Hindlimb muscle (tissue), 1 donor: Measurements from ENCODE around the gene ODF2L. TPM values are rescaled to one million over a fixed set of nuclear protein-coding genes. Genes with fewer than 3 reads are reported as not detected.
"Not testable (repeated sequence)": the region's sequence is repeated elsewhere in the genome, so short reads cannot be mapped to it uniquely, and the experiment has no call there.

Experiments
- DNase-seq: peaks from one replicate; pipeline ENCODE4 v3.0.0-alpha.2; 2013
- polyA plus RNA-seq: library from polyadenylated mRNA; unstranded; fragments of 120-200 nt; gene quantifications from one replicate; pipeline ENCODE4 v1.2.1, GENCODE V29; 2013; ENCODE audit not compliant: insufficient read length

ODF2L gene
- polyA plus RNA-seq, 1 donor, result 18.3 TPM

DNA sequence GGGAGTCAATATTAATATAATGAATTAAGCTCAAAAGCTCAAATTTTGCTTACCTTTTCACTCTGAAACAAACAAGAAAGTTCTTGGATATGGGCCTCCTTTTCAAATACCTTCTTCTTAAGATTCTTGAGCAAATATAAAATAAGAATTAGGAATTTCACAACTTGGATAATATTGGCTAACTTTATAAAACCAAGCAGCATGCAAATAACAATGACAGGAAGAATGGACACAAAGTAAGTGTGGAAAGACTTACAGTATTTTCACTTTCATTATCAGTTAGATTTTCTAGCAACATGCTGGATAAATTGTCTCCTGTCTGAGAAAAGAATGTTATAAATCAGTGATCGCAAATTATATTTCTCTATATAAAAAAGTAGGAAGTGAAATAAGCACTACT lies 13.2 kb downstream of the ODF2L start:
- no peak for DNase-seq

DNA sequence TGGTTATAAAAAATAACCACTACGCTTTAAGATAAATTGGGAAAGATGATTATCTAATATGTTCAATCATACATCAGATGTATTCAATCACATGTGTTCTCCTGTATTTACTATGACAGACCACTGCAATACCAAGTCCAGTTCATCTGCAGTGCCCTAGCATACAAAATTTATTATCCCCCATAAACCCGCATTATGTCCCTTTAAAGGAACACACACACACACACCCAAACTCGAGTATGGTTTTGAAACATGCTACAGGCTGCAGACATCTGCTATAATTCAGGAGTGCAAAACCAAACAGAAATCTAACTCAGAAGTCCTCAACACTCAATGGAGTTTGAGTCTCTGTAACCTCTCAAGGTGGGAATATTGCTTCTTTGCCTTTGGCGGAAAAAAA lies 14.9 kb downstream of the ODF2L start:
- DNase-seq, result no peak

DNA sequence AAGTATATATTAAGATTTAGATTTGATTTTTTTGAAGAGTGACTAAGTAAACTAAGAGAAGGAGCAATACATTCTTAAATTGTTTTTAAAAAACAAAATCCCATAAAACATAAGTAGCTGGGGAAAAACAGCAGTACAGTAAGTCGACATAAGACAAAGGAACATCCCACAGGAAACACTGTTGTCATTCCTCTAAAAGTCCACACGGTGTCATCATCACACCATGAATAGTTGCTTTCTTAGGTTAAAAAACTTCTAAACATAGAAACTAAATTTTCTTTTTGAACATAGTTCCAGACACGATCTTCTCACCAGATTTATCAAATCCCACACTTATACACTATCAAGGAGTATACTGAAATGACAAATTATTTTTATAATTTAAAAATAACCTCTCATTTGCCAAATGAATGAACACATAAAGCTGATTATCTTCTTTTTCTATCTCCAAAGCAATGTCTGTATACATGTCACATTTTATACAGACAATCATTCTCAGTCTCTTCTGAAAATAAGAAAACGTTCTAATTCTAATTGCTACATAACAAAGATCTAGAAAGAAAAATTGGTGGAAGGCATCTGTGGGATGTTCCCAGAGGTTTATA lies 15.8 kb downstream of the ODF2L start:
- DNase-seq, result peak; percentile 60

DNA sequence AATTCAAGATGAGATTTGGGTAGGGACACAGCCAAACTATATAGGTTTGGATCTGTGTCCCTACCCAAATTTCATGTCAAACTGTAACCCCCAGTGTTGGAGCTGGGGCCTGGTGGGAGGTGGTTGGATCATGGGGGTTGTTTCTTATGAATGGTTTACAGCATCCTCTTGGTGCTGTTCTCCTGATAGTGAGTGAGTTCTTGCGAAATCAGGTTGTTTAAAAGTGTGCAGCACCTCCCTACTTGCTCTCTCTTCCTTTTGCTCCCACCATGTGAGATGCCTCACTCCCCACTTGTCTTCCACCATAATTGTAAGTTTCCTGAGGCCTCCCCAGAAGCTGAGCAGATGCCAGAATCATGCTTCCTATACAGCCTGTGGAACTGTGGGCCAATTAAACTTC lies 17.3 kb downstream of the ODF2L start:
- DNase-seq, result no peak

DNA sequence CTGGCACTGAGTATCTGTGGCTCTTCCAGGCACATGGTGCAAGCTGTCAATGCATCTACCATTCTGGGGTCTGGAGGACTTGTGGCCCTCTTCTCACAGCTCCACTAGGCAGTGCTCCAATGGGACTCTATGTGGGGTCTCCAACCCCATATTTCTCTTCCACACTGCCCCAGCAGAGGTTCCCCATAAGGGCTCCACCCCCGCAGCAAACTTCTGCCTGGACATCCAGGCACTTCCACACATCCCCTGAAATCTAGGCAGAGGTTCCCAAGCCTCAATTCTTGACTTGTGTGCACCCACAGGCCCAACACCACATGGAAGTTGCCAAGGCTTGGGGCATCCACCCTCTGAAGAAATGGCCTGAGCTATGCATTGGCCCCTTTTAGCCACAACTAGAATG lies 18.8 kb downstream of the ODF2L start:
- no peak for DNase-seq

DNA sequence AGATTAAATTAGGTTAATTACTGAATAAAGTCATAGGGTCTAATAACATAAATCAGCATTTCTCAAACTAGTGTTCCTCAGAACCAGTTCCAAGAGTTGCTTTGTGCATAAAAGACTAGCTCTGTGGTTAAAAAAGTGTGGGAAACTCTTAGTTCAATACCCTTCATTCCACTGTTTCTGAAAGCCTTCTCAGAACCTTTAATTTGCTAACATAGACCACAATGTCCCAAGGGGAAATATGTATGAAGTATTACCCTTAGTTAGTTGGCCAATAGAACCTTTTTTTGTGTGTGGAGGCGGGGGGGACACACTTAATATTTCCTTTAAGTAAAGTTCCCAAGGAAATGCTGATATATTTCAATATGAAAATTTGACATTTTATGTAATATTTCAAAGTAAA lies 20.4 kb downstream of the ODF2L start:
- no peak for DNase-seq

DNA sequence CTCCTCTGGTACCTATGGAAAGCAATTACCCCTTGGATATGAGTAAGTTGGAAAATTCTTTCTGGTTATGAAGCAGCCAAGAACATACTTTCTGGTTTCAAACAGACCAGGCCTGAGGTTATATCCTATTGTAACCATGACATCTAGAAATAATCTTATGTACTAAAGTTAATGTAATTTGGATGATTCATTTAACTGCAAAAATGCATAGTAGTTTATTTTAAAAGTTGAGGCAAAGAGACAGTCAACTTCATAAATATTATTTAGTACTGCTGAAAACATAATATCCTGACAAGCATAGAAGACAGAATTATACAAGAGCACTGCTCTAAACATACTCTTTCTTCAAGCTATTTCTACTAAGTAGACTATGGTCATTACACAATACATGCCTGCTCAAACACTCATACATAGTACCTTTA lies 25.5 kb downstream of the ODF2L start:
- no peak for DNase-seq

DNA sequence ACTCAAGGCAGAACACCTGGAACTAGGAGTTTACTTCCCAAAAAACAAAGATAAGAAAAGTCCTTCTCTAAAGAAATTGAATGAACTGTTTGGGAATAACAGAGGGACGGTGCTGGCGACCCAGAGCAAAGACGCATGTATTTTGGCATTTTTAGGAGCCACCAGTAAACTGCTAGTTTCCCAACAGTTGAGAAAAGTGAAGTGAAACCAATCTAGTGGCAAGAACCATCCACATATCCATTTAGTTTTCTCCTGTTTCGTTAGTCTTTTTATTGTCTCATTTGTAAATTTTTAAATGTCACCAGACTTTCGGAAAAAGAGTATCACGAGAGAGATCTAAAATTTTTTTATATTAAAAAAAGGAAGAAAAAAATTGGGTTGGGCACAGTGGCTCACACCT lies 30.2 kb downstream of the ODF2L start:
- no peak for DNase-seq

DNA sequence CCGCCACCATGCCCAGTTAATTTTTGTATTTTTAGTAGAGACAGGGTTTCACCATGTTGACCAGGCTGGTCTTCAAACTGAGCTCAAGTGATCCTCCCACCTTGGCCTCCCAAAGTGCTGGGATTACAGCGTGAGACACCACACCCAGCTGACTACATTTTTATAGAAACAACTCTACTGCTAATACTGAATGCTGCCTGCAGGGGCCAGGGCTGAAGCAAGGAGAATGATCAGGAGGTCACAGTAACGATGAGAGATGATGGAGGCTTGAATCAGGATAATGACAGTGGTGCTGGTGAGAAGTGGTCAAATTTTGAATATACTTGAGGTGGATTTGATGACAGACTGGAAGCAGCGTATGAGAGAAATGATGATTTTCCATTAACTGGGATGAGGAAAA lies 33.3 kb downstream of the ODF2L start:
- no peak for DNase-seq

DNA sequence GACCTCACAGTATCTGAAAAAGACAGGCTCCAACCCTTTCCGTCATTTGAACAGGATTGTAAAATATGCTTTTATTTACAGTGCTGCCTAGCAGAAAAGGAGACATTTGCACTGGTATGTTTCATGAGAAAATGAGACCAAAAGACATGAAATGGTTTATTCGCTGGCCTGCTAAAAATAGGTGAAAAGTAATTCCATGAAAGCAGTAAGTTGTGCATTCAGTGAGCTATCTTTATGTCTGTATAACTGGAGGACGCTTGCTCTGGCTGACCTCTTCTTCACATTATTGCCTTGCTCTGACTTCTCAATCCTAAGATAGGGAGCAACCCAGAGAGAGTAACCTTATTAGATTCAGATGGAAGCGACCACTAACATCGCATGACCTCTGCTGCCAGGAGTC lies 38.3 kb downstream of the ODF2L start:
- DNase-seq, result peak; percentile 29

DNA sequence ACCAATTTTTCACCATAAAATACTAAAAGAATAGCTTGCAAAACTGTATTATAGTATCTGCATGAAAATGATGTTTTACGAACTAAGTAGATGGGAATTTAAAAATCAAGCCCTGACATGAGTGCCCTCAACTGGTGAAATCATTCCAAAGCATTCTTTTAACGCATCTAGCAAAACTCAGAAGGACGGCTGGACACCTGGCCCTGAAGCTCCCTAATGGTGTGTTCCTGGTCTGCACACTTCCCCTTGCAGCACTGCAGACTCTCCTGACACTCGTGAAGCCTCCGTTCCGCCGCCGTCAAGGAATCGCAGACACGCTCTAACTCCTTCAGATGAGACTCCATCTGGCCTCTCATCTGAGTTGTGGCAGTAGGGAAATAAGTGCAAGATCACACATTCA lies 39.9 kb downstream of the ODF2L start:
- peak; percentile 43 for DNase-seq

DNA sequence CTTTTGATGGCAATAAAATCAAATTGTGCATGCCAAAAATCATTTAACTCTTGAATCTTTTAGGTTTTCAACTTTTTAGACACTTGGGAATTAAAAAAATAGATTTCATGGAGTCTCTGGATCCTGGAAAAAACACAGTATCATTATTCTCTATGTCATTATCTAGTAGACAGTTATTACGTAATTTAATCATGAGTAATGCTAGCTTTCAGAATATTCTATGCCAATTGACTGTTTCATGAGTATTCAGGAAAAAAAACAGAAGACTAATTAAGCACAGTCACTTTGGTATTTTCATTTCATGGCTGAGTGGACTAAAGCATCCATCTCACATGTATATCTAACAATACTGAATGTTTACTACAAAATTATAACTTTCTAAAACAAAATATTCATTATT lies 44.0 kb downstream of the ODF2L start:
- DNase-seq, result no peak

DNA sequence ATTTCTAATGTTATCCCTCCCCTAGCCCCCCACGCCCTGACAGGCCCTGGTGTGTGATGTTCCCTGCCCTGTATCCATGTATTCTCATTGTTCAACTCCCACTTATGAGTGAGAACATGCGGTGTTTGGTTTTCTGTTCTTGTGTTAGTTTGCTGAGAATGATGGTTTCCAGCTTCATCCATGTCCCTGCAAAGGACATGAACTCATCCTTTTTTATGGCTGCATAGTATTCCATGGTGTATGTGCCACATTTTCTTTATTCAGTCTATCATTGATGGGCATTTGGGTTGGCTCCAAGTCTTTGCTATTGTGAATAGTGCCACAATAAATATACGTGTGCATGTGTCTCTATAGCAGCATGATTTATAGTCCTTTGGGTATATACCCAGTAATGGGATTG lies 45.9 kb downstream of the ODF2L start:
- DNase-seq, result not testable (repeated sequence)

DNA sequence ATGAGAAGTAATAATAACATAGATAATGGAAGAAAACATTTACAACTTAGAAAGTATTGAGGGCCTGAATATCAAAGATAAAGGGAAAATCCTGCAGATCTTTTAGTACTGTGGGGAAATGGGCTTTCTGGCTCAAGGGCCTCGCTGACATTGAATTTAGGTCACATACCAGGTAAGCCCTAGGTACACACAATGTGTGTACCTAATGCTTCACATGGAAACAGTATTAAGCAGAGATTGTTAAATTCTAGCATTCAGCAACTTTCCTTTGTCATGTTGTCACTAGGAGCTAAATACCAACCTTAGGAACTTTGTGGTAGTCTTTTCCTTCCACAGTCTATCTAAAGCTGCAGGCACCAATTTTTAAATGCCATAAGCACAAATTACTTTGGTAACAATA lies 49.7 kb downstream of the ODF2L start:
- DNase-seq, result no peak

DNA sequence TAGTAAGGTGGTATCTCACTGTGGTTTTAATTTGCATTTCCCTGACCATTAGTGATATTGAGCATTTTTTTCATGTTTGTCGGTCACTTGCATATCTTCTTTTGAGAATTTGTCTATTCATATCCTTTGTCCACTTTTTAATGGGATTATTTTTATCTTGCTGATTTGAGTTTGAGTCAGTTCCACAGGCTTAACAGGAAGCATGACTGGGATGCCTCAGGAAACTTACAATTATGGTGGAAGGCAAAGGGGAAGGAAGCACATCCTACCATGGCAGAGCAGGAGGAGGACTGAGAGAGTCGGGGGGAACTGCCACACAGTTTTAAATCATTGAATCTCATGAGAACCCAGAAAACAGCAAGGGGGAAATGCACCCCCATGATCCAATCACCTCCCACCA lies 51.1 kb downstream of the ODF2L start:
- no peak for DNase-seq

DNA sequence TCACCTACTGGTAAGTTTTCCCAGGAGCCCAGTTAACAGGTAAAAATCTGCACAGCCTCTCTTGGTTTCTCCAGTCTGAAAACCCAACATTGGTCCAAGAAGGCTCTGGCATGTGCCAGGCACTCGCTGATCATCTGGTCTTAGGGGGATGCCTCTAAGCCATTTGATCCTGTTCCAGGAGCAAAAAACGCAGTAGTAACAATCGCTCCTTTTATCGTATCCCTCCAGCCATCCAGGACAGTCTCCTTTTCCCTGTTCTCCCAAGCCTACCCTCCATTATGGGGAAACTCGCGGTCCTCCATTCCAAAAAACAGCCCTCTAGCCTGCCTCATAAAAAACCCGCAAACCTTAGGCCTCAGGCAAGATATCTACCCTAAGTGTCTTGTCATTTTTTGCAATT lies 56.2 kb downstream of the ODF2L start:
- no peak for DNase-seq

DNA sequence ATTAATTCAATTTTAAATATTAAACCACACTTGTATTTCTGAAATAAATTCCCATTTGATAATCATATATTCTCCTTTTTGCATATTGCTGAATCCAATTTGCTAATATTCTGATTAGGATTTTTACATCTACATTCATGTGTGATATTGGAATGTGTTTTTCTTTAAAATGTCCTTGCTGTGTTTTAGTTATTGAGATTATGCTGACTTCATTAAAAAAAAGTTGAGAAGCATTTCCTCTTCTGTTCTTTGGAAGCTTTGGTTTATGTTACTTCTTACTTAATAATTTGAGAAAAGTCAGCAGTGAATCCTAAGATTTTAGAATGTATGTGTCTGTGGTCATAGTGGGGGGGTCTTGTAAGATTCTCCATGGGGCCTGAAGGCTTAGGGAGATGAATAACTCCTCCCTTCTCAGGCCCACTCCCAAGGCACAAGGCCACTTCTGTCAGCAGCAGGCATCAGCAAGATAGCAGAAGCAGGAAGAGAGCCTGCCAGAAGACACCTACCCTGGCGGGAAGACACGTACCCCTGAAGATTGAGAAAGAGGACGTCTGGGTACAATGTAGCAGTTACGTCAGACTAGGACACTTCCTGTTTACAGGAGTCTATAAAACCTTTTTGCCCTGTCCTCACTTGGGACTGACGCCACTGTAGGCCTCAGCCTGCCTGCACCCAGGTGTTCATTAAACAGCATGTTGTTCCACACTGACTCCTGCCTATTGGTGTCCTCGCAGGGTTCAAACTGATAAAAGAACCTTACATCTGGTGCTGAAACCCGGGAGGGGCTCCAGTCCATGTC lies 56.9 kb downstream of the ODF2L start:
- no peak for DNase-seq

DNA sequence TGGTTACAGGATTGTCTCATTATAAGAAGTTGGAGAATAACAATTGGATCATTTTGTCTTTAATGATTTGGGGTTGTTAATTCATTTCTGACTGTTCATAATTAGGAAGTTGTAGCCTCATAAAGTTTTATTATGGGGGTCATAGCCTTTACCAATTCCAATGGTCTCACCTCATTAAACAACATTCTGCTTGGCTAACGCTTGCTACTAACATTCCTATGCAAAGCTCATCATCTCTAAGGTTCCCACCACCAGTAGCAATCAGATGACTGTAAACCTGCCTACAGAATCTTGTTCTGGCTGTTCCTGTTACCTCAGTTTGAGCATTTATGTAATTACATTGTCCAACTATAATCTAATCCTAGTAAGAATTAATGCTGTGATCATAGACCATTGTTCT lies 60.2 kb downstream of the ODF2L start:
- DNase-seq, result no peak

DNA sequence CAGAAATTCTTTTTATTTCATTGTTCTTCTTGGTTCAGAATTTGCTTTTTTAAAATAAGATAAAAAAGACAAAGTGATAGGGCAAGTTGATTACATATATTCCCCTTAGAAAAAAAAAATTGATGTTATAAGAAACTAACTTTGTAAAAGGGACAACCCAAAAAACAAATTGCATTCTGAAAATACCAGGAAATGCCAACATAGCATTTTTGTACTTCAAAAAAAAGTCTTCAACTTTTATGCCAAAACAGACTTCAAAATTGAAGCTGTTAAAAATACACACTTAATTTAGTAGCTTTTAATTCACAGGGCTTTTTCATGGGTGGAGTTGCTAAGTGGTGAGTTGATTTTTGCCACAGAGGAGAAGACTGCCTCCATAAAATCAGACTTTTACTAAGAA lies 70.9 kb downstream of the ODF2L start:
- DNase-seq, result no peak

DNA sequence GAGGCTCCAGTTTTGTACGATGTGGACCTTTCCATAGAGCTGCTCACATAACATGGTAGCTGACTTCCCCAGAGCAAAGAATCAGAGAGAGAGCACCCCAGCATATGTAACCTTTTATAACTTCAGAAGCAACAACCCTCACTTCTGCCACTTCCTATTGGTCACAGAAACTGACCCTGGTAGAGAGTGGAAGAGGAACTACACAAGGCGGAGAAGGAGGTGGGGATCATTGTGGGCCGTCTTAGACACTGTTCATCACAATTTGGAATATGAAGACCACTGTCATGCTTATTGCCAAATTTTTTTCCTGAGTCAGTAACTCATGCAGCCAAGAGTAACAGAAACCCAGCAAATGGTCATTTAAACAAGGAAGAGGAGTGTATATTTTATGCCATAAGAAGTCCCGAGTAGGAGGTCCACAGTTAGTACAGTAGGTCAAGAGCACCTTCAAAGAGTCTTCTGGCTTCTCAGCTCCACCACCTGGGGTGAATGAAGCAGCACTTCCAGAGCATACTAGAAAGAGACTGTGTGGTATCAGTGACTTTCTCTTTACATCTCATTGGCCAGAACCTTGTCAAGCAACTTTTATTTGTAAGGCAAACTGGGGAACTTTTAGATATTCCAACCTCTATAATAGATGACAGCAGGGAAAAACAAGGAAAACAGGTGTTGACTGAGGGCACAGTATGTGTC lies 71.8 kb downstream of the ODF2L start:
- DNase-seq, result no peak

DNA sequence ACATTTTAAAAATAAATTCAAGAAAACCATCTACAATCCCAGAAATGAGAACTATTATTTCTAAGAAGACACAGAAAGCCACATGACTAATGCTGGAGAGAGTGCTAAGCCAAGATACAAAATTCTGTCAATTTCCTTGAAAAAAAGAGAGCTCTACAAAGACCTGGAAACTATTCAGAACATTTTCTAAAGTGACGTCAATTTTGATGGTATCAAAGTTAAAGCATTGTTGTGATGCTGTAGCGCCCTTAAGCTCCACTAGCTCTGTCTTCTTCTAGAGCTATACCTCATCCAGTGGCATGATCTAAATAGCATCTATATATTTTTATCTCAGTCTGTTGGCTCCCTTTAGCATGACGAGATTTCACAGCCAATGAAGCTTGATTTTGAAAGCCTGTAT lies 73.9 kb downstream of the ODF2L start:
- no peak for DNase-seq

DNA sequence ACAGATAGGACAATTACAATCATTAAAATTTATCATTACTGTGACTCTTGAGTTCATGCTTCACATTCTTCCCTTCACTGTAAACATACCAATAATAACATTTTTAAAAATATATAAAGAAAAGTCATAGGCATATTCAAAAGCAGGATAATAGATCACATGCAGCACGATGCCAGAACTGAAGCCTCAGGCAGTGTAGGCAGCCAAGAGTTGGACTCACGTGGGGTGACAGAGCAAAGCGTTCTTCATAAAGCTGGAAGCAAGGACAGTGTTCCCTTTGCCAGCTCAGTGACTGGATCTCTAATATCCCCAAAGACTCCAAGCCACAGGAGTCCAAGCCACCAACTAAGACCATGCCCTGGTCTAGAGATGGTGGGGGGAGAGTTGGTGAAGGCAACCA lies 77.7 kb downstream of the ODF2L start:
- DNase-seq, result no peak

DNA sequence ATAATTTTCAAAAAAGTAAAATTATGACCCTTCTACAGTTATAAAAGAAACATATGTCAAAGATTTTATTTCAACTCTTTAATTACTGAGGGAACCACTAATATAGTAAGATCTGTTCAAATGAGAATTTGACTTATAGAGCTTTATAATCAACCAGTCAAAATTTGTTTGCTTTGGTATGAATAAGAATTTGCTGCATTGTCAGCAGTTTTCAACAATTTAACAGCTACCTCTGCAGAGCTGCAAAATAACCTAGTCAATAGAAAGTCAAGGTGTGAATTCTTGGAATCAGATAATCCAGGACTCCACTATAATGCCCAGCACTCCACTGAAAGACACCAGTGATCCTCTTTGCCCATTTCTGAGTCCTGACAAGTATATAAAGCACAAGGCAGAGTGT lies 78.2 kb downstream of the ODF2L start:
- no peak for DNase-seq

DNA sequence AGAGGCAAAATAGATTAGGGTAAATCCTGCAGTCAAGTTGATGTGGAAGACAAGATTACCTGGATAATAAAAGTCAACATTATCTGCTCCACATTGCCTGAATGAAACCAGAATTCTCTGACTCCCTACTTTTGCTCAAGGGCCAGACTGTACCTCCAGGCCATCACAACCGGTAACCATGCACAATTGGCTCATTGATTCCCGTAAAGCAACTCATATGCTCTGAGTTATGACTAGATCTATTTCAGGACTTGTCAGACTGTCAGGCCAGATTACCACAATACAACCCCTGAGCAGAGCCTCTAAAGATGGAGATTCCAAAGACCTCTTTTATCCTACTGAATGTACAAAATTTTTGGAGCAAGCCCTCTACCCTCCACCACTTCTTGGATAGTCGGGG lies 90.4 kb downstream of the ODF2L start:
- DNase-seq, result no peak
